Upper lobe of left lung (tissue), 4 donors: ENCODE data around the gene THEMIS.

Source experiments
- POLR2A ChIP-seq, 4 donors: fragments of 450-650 bp; IDR thresholded peaks; one replicate each; pipeline ENCODE4 v1.5.1; 2016 to 2017; ENCODE audit warnings: antibody characterized with exemption in 4 of 4, mild to moderate bottlenecking in 2 of 4
- TF ChIP-seq, protein P1 (sequence below), 6 experiments: fragments of 450-650 bp in 4 of 6; fragments of 200-600 bp in 2 of 6; sonication (generic) in 2 of 6; IDR thresholded peaks; one replicate each; pipeline ENCODE4 v1.5.1; 2016 to 2019; ENCODE audit warnings: antibody characterized with exemption in 6 of 6

GRCh38 chr6:127812985-127813698 lies 87.7 kb downstream of the THEMIS start:
- TF ChIP-seq, protein P1, sequence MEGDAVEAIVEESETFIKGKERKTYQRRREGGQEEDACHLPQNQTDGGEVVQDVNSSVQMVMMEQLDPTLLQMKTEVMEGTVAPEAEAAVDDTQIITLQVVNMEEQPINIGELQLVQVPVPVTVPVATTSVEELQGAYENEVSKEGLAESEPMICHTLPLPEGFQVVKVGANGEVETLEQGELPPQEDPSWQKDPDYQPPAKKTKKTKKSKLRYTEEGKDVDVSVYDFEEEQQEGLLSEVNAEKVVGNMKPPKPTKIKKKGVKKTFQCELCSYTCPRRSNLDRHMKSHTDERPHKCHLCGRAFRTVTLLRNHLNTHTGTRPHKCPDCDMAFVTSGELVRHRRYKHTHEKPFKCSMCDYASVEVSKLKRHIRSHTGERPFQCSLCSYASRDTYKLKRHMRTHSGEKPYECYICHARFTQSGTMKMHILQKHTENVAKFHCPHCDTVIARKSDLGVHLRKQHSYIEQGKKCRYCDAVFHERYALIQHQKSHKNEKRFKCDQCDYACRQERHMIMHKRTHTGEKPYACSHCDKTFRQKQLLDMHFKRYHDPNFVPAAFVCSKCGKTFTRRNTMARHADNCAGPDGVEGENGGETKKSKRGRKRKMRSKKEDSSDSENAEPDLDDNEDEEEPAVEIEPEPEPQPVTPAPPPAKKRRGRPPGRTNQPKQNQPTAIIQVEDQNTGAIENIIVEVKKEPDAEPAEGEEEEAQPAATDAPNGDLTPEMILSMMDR (IDR thresholded peaks at IDR 0.05): no peak
- no peak for TF ChIP-seq POLR2A (IDR thresholded peaks at IDR 0.05)
